Kidney epithelial cell (primary cell): ENCODE data around the gene METTL26. TPM values are rescaled to one million over a fixed set of nuclear protein-coding genes. Genes with fewer than 3 reads are reported as not detected.
A peak's percentile ranks its signal among the peaks of the same experiment; 100 is the strongest.

Source experiments
- DNase-seq: peaks from one replicate; pipeline ENCODE4 v3.0.0-alpha.2; 2010; ENCODE audit warnings: low read depth
- H3K27me3 ChIP-seq: 2 replicates; pipeline ENCODE4 v1.6.0; 2011; ENCODE audit warnings: low read length; ENCODE audit not compliant: control insufficient read depth, insufficient read depth
- H3K36me3 ChIP-seq: 2 replicates; pipeline ENCODE4 v1.5.1; 2011; ENCODE audit warnings: low read length; ENCODE audit not compliant: control insufficient read depth, insufficient read depth
- H3K4me3 ChIP-seq: 2 replicates; pipeline ENCODE4 v1.5.1; 2011; ENCODE audit warnings: low read depth, mild to moderate bottlenecking, control low read depth, low read length
- total RNA-seq: library from RNA; depleted of rRNA; stranded (reverse); fragments of >200 nt; gene quantifications from 2 replicates; pipeline ENCODE4 v1.2.3, GENCODE V29; 2015
- TF ChIP-seq, protein P1 (sequence below): IDR thresholded peaks from 2 replicates; pipeline ENCODE4 v1.5.1; 2011; ENCODE audit warnings: mild to moderate bottlenecking, moderate library complexity, low read length, control low read depth, inconsistent platforms; ENCODE audit not compliant: insufficient read depth, poor library complexity, severe bottlenecking

The METTL26 gene
- total RNA-seq, 1 donor from 2014 or later = 170 TPM

DNA sequence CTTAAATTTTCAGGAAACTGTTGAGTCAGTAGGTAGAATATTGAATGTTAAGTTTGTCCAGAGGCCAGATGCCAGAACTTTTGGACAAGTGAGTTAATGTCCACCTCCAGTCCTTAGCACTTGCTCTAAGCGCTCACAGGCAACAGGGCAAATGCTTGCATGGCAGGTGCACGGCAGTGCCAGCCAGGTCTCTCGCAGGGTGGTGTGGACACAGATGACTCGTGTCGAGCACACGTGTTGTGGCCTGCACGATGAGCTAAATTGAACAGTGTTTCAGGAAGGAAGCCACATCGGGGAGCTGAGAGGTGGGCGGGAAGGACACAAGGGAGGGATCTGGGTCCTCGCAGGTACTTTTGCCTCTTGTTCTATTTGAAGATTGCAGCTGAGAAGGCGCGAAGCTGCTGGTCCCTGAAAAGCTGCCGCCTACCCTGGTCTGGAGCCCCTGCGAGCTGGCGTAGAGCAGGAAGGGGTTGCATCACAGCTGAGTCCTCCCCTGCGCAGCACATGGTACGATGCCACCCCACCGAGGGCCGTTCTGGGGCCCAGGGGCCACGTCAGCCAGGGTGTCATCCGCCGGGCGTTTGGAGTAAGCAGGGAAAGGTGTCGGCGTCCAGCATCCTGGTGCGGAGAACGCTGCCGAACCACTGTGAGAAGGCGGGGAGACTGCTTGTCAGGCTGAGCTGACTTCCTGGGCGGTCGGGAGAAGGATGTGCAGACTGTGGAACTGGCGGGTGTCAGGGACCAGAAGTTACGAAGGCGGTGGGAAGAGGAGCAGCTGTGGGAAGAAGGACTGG lies 40.0 kb downstream of the METTL26 start:
- DNase-seq = no peak
- Histone ChIP-seq H3K4me3 (no peak overlapping the region), H3K36me3 (no peaks in the 10 kb centered on the region), H3K27me3 (no peaks in the 10 kb centered on the region)
- TF ChIP-seq, protein P1, sequence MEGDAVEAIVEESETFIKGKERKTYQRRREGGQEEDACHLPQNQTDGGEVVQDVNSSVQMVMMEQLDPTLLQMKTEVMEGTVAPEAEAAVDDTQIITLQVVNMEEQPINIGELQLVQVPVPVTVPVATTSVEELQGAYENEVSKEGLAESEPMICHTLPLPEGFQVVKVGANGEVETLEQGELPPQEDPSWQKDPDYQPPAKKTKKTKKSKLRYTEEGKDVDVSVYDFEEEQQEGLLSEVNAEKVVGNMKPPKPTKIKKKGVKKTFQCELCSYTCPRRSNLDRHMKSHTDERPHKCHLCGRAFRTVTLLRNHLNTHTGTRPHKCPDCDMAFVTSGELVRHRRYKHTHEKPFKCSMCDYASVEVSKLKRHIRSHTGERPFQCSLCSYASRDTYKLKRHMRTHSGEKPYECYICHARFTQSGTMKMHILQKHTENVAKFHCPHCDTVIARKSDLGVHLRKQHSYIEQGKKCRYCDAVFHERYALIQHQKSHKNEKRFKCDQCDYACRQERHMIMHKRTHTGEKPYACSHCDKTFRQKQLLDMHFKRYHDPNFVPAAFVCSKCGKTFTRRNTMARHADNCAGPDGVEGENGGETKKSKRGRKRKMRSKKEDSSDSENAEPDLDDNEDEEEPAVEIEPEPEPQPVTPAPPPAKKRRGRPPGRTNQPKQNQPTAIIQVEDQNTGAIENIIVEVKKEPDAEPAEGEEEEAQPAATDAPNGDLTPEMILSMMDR = no peak

DNA sequence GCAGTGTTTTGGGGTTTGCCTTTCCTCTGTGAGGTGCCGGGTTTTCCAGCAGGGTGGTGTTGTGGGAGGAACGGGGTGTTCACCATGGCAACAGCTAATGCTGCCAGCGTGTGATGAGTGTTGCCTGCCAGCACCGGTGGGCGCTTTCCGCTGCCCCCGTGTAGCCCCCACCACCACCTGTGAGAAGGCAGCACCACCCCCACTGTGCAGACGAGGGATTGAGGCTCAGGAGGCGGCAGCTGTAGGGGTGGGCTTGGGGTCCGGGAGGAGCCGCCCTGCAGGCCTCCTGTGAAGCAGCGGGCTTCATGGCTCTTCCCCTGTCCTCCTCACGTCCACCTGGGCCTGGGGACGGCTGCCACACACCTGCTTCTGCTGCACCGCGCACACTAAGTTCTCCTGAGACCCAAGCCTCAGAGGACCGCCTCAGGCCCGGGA lies 41.0 kb downstream of the METTL26 start:
- no peaks in the 10 kb centered on the region for H3K27me3 ChIP-seq
- TF ChIP-seq, protein P1 = no peak
- DNase-seq = no peak
- no peak overlapping the region for H3K4me3 ChIP-seq
- no peaks in the 10 kb centered on the region for H3K36me3 ChIP-seq

DNA sequence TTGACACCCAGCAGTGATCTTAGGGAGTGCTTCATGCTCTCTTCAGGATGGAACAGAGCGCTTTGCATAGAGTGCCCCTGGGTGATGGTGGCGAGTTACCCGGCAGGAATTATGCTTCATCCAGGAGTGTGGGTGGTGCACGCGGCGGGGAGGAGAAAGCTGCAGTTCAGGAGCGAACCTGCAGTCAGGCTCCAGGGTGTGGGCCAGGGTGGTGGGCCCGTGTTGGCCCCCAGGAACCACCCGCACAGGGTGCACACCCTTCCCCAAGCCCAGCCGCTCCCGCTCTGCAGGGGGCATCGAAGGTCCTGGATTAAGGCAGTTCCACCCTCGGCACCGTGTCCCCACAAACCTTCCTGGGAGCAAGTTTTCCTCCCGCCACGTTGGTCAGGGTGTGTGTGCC lies 42.3 kb downstream of the METTL26 start:
- TF ChIP-seq, protein P1 = no peak
- Histone ChIP-seq H3K27me3 (no peaks in the 10 kb centered on the region), H3K36me3 (no peaks in the 10 kb centered on the region), H3K4me3 (no peak overlapping the region)
- no peak for DNase-seq

DNA sequence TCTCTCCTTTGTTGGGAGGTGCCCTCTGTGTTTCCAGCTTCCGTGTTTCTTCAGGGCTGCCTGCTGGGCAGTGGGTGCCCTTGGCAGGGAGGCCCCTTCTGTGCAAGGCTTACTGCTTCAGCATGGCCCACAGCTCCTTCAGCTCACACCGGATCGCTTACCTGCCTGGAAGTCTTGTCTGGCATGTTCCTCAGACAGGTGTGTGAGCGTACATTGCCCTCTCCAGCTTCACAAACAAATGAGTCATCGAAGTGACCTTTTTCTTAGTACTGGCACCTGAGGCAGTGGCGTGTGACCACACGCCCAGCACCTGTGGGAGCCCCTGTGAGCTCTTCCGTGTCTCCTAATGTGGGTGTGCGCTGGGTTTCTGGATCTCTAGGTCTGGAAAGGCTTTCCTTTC lies 42.7 kb downstream of the METTL26 start:
- TF ChIP-seq, protein P1 = no peak
- Histone ChIP-seq H3K27me3 (no peaks in the 10 kb centered on the region), H3K4me3 (no peak overlapping the region), H3K36me3 (no peaks in the 10 kb centered on the region)
- DNase-seq = no peak

DNA sequence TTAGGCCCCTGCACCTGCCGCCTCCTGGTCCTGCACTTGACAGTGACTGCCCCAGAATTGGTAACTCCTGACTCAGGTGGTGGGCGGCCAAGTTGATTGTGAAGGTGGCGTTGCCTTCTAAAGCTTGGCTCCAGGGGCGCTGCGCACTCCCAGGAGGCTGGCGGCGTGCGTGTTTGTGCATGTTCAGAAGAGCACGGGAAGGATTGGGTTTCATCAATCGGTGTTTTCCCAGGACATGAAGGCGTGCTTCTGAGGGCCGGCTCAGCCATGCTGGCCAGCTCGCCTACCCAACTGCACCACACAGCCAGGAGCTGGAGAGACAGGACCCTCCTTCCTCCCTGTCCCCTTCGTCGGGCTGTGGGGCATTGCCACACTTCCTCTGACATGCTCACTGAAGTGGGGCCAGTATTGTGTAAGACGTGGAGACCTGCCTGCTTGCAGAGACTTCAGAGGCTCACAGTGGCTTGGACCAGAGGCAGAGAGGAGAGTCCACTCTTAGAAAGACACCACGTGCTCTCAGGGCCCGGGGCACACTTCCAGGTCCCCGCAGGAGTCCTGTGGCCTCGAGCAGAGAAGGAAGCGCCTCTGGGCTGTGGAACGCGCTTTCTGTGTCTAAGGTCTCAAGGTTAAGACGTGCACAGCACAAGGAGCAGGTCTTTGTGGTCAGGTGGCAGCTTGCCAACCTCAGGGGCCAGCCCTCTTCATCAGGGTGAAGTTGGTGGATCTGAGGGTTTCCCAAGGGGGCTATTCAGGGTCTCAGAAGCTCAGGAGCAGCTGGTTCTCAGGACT lies 43.4 kb downstream of the METTL26 start:
- no peak for DNase-seq
- H3K4me3 ChIP-seq = no peak overlapping the region

More for the DNA sequence above, 43.4 kb downstream of the METTL26 start:
- TF ChIP-seq, protein P1 = peak; percentile 45
- no peaks in the 10 kb centered on the region for H3K36me3 ChIP-seq
- H3K27me3 ChIP-seq = no peaks in the 10 kb centered on the region
